ENCODE data around the gene RPTOR.

DNA sequence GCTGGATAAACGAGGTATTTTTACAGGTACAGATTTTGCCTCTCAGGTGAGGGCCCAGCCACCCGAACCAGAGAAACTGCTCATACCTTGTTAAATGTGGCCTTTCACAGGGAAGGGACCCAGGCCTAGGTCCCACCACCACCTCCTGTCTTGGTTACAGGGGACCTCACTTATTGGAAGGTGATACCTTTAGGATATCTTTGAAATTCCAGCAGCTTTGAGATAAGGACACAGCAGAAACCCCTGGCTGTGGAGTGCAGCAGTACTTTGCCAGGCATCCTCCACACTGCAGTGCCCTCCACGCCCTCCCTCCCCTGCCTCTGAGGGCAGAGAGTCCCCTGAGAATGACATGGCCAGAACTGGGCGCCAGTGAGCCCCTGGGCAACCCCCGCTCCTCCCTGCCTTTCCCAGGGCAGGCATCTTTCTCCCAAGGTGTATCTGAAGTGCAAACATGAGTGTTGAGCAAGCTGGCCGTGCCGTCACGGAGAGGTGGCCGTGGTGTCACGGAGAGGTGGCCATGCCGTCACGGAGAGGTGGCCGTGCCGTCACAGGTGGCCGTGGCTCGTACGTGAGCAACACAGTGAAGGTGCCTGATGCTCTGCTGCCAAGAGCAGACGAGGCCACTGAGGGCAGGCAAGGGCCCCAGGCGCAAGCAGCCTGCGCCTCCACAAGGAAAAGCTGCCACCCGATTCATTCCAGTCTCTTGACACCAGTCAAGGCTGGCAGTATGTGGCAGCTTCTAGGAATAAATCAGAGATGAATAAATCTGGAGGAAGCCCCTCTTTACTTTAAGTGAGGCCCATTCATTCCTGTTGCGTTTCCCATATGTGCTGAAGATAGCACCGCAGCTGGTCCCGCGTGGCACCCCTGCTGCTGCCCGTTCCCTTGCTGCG lies 312.5 kb downstream of the RPTOR start:
- TF ChIP-seq, protein P1, sequence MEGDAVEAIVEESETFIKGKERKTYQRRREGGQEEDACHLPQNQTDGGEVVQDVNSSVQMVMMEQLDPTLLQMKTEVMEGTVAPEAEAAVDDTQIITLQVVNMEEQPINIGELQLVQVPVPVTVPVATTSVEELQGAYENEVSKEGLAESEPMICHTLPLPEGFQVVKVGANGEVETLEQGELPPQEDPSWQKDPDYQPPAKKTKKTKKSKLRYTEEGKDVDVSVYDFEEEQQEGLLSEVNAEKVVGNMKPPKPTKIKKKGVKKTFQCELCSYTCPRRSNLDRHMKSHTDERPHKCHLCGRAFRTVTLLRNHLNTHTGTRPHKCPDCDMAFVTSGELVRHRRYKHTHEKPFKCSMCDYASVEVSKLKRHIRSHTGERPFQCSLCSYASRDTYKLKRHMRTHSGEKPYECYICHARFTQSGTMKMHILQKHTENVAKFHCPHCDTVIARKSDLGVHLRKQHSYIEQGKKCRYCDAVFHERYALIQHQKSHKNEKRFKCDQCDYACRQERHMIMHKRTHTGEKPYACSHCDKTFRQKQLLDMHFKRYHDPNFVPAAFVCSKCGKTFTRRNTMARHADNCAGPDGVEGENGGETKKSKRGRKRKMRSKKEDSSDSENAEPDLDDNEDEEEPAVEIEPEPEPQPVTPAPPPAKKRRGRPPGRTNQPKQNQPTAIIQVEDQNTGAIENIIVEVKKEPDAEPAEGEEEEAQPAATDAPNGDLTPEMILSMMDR (IDR thresholded peaks at IDR 0.05), result no peak
- TF ChIP-seq POLR2AphosphoS5 (IDR thresholded peaks at IDR 0.05; ENCODE audit: low read depth, low read length), result no peak
